A549 (cell line): ENCODE results near the gene MPND. TPM values are rescaled to one million over a fixed set of nuclear protein-coding genes. Genes with fewer than 3 reads are reported as not detected.
"Not testable (repeated sequence)": the region's sequence is repeated elsewhere in the genome, so short reads cannot be mapped to it uniquely, and the experiment has no call there.

Experiments
- ATAC-seq, 2 experiments: fragments of 200-7000 bp in 1 of 2; fragments of >200 bp in 1 of 2; cut with Nextera tagmentation in 1 of 2; cut with Tn5 transposase in 1 of 2; 3 replicates each; pipeline versions ENCODE4 v1.8.0 to v1.9.1; 2018 to 2020; ENCODE audit warnings: mild to moderate bottlenecking in 1 of 2, moderate library complexity in 1 of 2
- CTCF ChIA-PET: fragments of 300-600 bp; sonication (Branson Sonifier 250); formaldehyde crosslinking; extraction: SDS; loops from one replicate; lab custom pipeline; 2021; ENCODE audit warnings: antibody characterized with exemption, inconsistent platforms; lab: Yijun Ruan, JAX
- POLR2A ChIA-PET: fragments of 350-600 bp; formaldehyde crosslinking; extraction: SDS; loops from one replicate; lab custom pipeline; 2021; ENCODE audit warnings: antibody characterized with exemption, inconsistent platforms; lab: Yijun Ruan, JAX
- DNase-seq, 2 experiments: peaks; one replicate each; pipeline versions ENCODE4 v3.0.0 to v3.0.0-alpha.2; 2011 to 2016; ENCODE audit warnings: low read depth in 1 of 2, low spot score in 1 of 2
- FAIRE-seq: peaks from 2 replicates; lab custom pipeline; 2011; peaks lifted over from hg19 to GRCh38; lab: Jason Lieb, UNC
- H3K27ac ChIP-seq, 2 experiments: fragments of >200 bp; sonication (Bioruptor Twin); formaldehyde crosslinking; 3 replicates each; pipeline ENCODE4 v1.5.1; 2016 to 2017
- H3K4me1 ChIP-seq: fragments of >200 bp; sonication (Bioruptor Twin); formaldehyde crosslinking; 3 replicates; pipeline ENCODE4 v1.6.1; 2016
- H3K4me2 ChIP-seq: fragments of >200 bp; sonication (Bioruptor Twin); formaldehyde crosslinking; 3 replicates; pipeline ENCODE4 v1.6.1; 2016
- H3K4me3 ChIP-seq: fragments of >200 bp; sonication (Bioruptor Twin); formaldehyde crosslinking; 3 replicates; pipeline ENCODE4 v1.5.1; 2016
- H3K9me3 ChIP-seq: fragments of >200 bp; sonication (Bioruptor Twin); formaldehyde crosslinking; 3 replicates; pipeline ENCODE4 v1.6.1; 2016
- CBX2 ChIP-seq: fragments of 200-600 bp; sonication (generic); IDR thresholded peaks from 2 replicates; pipeline ENCODE4 v1.6.1; 2016; ENCODE audit warnings: low read depth, mild to moderate bottlenecking, borderline replicate concordance
- CBX8 ChIP-seq: fragments of 200-600 bp; sonication (generic); IDR thresholded peaks from 2 replicates; pipeline ENCODE4 v1.6.1; 2016
- CEBPB ChIP-seq, 2 experiments: fragments of >200 bp in 1 of 2; sonication (Bioruptor Twin) in 1 of 2; formaldehyde crosslinking in 1 of 2; IDR thresholded peaks; 2 replicates each; pipeline ENCODE4 v1.6.1; 2012 to 2016
- EHMT2 ChIP-seq: fragments of 200-600 bp; sonication (generic); IDR thresholded peaks from 2 replicates; pipeline ENCODE4 v1.6.1; 2016; ENCODE audit warnings: antibody characterized with exemption, low read depth, mild to moderate bottlenecking, moderate library complexity
- EP300 ChIP-seq, 2 experiments: fragments of >200 bp; sonication (Bioruptor Twin); formaldehyde crosslinking; IDR thresholded peaks; 2 replicates in 1 of 2; 3 replicates in 1 of 2; pipeline ENCODE4 v1.6.1; 2016 to 2017
- FOSB ChIP-seq: fragments of 250-450 bp; sonication (Bioruptor Pico); IDR thresholded peaks from 2 replicates; pipeline ENCODE4 v1.5.0; 2020; ENCODE audit warnings: mild to moderate bottlenecking, moderate library complexity
- GATA3 ChIP-seq: IDR thresholded peaks from 2 replicates; pipeline ENCODE4 v1.6.1; 2012; ENCODE audit warnings: borderline replicate concordance
- HOXA7 ChIP-seq: fragments of 250-450 bp; sonication (Bioruptor Pico); IDR thresholded peaks from 2 replicates; pipeline ENCODE4 v1.5.0; 2020; ENCODE audit warnings: mild to moderate bottlenecking, moderate library complexity
- HOXB5 ChIP-seq: fragments of 250-450 bp; sonication (Bioruptor Pico); IDR thresholded peaks from 2 replicates; pipeline ENCODE4 v1.5.0; 2020; ENCODE audit warnings: mild to moderate bottlenecking, moderate library complexity
- JUNB ChIP-seq: fragments of >200 bp; sonication (Bioruptor Twin); formaldehyde crosslinking; IDR thresholded peaks from 2 replicates; pipeline ENCODE4 v1.6.1; 2016
- MAZ ChIP-seq: fragments of 150-350 bp; IDR thresholded peaks from 2 replicates; pipeline ENCODE4 v1.6.1; 2014; ENCODE audit warnings: antibody characterized with exemption, low read depth, low read length, borderline replicate concordance
- MYC ChIP-seq: IDR thresholded peaks from 2 replicates; pipeline ENCODE4 v1.6.1; 2012; ENCODE audit warnings: mild to moderate bottlenecking, inconsistent platforms, low read length, improper control_type of control experiment, borderline replicate concordance
- NPAS2 ChIP-seq: fragments of 250-450 bp; sonication (Bioruptor Pico); IDR thresholded peaks from 2 replicates; pipeline ENCODE4 v1.8.0; 2022; ENCODE audit warnings: mild to moderate bottlenecking, moderate library complexity, borderline replicate concordance
- RNF2 ChIP-seq: fragments of 200-600 bp; sonication (generic); IDR thresholded peaks from 2 replicates; pipeline ENCODE4 v1.6.1; 2016; ENCODE audit warnings: low read depth, mild to moderate bottlenecking, antibody characterized with exemption, moderate library complexity, borderline replicate concordance
- SMC3 ChIP-seq: fragments of >200 bp; sonication (Bioruptor Twin); formaldehyde crosslinking; IDR thresholded peaks from 3 replicates; pipeline ENCODE4 v1.6.1; 2018; ENCODE audit warnings: inconsistent platforms
- TFCP2L1 ChIP-seq: fragments of 250-450 bp; sonication (Bioruptor Pico); IDR thresholded peaks from 2 replicates; pipeline ENCODE4 v1.5.0; 2021; ENCODE audit warnings: mild to moderate bottlenecking
- ZFP36 ChIP-seq: fragments of 450-650 bp; IDR thresholded peaks from 2 replicates; pipeline ENCODE4 v1.6.1; 2014; ENCODE audit warnings: borderline replicate concordance; ENCODE audit not compliant: partially characterized antibody
- WGBS: methylation state at CpG from one replicate; pipeline ENCODE4 v1.1.6; 2017; ENCODE audit errors: missing lambda C conversion rate; 5-methylcytosine and 5-hydroxymethylcytosine counted together
- polyA plus RNA-seq, 4 experiments: library from polyadenylated mRNA; depleted of rRNA in 3 of 4; stranded (reverse); fragments of >200 nt; fragmentation: RNase III in 1 of 4; extraction: RNeasy Plus Mini Kit Qiagen cat#74134 plus additional on column Dnase treatment in 1 of 4; gene quantifications; 2 replicates in 3 of 4; 3 replicates in 1 of 4; pipeline ENCODE4 v1.2.3, GENCODE V29; 2011 to 2017
- TF ChIP-seq, protein P1 (sequence below): fragments of 250-450 bp; sonication (Bioruptor Pico); IDR thresholded peaks from 2 replicates; pipeline ENCODE4 v1.5.0; 2021; ENCODE audit warnings: mild to moderate bottlenecking, moderate library complexity, borderline replicate concordance
- TF ChIP-seq, protein P2 (sequence below): fragments of >200 bp; sonication (Bioruptor Twin); formaldehyde crosslinking; IDR thresholded peaks from 2 replicates; pipeline ENCODE4 v1.6.1; 2016
- TF ChIP-seq, protein P3 (sequence below): IDR thresholded peaks from 2 replicates; pipeline ENCODE4 v1.6.1; 2012

The MPND gene
- polyA plus RNA-seq, 2 of the 4 experiments (the other 2 are of a cell fraction), result 3.5 to 14.5 TPM

DNA sequence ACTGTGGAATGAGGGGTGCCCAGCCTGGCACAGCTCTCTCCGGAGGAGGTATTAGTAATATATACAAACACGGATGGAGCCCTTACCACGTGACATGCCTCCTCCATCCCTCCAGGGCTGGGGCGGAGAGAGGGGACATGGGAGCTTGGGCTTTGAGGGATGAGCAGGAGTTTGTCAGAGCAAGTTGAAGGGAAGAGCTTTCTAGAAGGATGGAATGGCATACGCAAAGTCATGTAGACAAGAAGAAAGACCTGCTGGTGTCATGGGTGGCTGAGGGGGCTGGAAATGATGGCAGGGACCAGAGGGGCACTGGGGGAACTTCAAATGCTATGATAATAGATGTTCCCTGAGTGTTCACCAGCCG, 2.6 kb downstream of the MPND start:
- FAIRE-seq, result no peak
- no peak for DNase-seq
- POLR2A ChIA-PET, result no interaction called here
- TF ChIP-seq NPAS2 (CRISPR knock-in tag) (no peak), CBX8 (no peak), HOXA7 (CRISPR knock-in tag) (no peak)
- CTCF ChIA-PET, result no interaction called here
- no peak overlapping the region for H3K4me2 ChIP-seq
- no peaks in the 10 kb centered on the region for H3K9me3 ChIP-seq
- no peak overlapping the region for H3K4me3 ChIP-seq
- 98% methylated on average over 3 of the region's 6 CpGs for WGBS
- peaks cover 8% of the 10 kb centered on the region; the same call in 1 of the 3 replicates for H3K4me1 ChIP-seq
- H3K27ac ChIP-seq, result no peak overlapping the region
- no peak for ATAC-seq

DNA sequence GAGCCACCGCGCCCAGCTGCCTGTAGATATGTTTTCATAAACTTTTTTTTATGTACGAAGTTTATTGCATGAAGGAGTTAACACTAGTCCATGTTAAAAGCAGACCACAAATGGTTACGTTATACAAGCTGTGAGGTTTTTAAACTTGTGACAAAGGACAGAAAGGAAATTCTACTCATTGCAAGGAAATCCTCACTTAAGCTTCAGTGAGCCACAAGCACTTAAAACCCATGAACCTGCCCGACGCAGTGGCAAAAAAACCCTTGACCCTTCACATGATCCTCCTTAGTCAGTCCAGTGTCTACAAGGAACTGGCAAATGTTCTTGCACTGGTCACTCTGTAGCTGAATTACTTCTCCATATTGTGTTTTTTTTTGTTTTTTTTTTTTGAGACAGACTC, 4.2 kb downstream of the MPND start:
- 94% methylated on average over 6 of the region's 6 CpGs for WGBS
- H3K4me2 ChIP-seq, result no peak overlapping the region
- no peak overlapping the region for H3K4me3 ChIP-seq
- DNase-seq, result no peak
- no peak for FAIRE-seq
- ATAC-seq, result no peak
- no peaks in the 10 kb centered on the region for H3K9me3 ChIP-seq
- ChIA-PET CTCF (interaction anchor here (0.6 to 3.5 kb wide), 2 partner anchors 53 to 75 kb away, joined by 3 to 9 read pairs; partner anchors contain the start of gene SH3GL1), POLR2A (interaction anchor here (0.7 kb wide), 1 partner anchor 20 kb away, joined by 3 read pairs; no protein-coding TSS in a partner anchor)
- H3K4me1 ChIP-seq, result peaks cover 5% of the 10 kb centered on the region; the same call in 1 of the 3 replicates
- no peak for TF ChIP-seq CBX2
- TF ChIP-seq, protein P1, sequence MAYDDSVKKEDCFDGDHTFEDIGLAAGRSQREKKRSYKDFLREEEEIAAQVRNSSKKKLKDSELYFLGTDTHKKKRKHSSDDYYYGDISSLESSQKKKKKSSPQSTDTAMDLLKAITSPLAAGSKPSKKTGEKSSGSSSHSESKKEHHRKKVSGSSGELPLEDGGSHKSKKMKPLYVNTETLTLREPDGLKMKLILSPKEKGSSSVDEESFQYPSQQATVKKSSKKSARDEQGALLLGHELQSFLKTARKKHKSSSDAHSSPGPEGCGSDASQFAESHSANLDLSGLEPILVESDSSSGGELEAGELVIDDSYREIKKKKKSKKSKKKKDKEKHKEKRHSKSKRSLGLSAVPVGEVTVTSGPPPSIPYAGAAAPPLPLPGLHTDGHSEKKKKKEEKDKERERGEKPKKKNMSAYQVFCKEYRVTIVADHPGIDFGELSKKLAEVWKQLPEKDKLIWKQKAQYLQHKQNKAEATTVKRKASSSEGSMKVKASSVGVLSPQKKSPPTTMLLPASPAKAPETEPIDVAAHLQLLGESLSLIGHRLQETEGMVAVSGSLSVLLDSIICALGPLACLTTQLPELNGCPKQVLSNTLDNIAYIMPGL, result no peak
- no peak for TF ChIP-seq MAZ
- no peak for TF ChIP-seq NPAS2 (CRISPR knock-in tag)
- TF ChIP-seq EHMT2, result no peak
- no peak for TF ChIP-seq EP300 (IDR thresholded peaks at IDR 0.05)
- no peak for TF ChIP-seq HOXB5 (CRISPR knock-in tag)
- no peak for TF ChIP-seq JUNB
- no peak for TF ChIP-seq FOSB (CRISPR knock-in tag)
- TF ChIP-seq CBX8, result no peak
- no peak for TF ChIP-seq GATA3
- TF ChIP-seq MYC, result no peak
- TF ChIP-seq, protein P2, sequence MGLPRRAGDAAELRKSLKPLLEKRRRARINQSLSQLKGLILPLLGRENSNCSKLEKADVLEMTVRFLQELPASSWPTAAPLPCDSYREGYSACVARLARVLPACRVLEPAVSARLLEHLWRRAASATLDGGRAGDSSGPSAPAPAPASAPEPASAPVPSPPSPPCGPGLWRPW, result no peak
- no peak for TF ChIP-seq SMC3
- no peak for TF ChIP-seq CEBPB (IDR thresholded peaks at IDR 0.05)
- TF ChIP-seq, protein P3, sequence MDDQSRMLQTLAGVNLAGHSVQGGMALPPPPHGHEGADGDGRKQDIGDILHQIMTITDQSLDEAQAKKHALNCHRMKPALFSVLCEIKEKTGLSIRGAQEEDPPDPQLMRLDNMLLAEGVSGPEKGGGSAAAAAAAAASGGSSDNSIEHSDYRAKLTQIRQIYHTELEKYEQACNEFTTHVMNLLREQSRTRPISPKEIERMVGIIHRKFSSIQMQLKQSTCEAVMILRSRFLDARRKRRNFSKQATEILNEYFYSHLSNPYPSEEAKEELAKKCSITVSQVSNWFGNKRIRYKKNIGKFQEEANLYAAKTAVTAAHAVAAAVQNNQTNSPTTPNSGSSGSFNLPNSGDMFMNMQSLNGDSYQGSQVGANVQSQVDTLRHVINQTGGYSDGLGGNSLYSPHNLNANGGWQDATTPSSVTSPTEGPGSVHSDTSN, result no peak
- TF ChIP-seq RNF2, result no peak
- TF ChIP-seq TFCP2L1 (CRISPR knock-in tag), result no peak
- no peak overlapping the region for H3K27ac ChIP-seq

DNA sequence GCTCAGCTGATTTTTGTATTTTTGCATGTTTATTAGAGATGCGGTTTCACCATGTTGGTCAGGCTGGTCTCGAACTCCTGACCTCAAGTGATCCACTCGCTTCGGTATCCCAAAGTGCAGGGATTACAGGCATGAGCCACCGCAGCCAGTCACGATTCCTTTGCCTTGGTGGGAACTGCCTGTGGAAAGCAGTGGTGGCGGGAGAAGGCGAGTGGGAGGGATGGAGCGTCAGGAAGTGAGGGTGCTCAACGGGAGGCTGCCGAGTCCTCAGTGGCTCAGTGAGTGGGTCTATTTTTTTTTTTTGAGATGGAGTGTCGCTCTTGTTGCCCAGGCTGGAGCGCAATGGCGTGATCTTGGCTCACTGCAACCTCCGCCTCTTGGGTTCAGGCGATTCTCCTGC, 5.9 kb downstream of the MPND start:
- H3K4me3 ChIP-seq, H3K27ac ChIP-seq, H3K4me1 ChIP-seq, DNase-seq, H3K9me3 ChIP-seq, ATAC-seq, H3K4me2 ChIP-seq, POLR2A ChIA-PET, FAIRE-seq: not testable (repeated sequence)
- 93% methylated on average over 15 of the region's 16 CpGs for WGBS
- CTCF ChIA-PET, result interaction anchor here (0.7 to 3.5 kb wide), 4 partner anchors 11 to 51 kb away, joined by 3 to 9 read pairs (median 4); partner anchors contain the start of gene SH3GL1

DNA sequence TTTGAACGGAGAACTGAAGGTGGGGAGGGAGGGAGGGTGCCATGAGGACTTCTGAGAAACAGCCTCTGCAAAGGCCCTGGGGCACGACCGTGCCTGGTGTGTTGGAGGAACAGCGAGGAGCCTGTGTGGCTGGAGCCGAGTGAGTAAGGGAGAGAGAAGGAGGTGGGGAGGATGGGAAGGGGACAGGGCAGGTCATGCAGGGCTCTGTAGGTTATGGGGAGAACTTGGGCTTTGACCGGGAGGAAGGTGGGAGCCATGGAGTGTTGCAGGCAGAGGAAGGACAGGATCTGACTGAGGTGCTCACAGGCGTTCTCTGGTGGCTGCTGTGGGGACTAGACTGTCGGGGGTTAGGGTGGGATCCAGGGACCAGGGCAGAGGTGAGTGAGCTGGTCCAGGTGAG, 6.7 kb downstream of the MPND start:
- H3K4me3 ChIP-seq, result no peak overlapping the region
- POLR2A ChIA-PET, result no interaction called here
- no peaks in the 10 kb centered on the region for H3K4me1 ChIP-seq
- FAIRE-seq (no peak), DNase-seq (no peak), ATAC-seq (no peak)
- no peak overlapping the region for H3K27ac ChIP-seq
- CTCF ChIA-PET, result no interaction called here
- no peak overlapping the region for H3K4me2 ChIP-seq
- TF ChIP-seq RNF2, result no peak
- peak; percentile 55 for TF ChIP-seq ZFP36
- whole genome bisulfite sequencing, result 93% methylated on average over 6 of the region's 8 CpGs
- no peaks in the 10 kb centered on the region for H3K9me3 ChIP-seq
